Heart right ventricle (tissue), 16 donors: ENCODE data around the gene AVPR2. TPM values are rescaled to one million over a fixed set of nuclear protein-coding genes. Genes with fewer than 3 reads are reported as not detected.

Experiments used
- ATAC-seq, 8 donors: fragments of 200-7000 bp; cut with Tn5 transposase; one replicate each; pipeline ENCODE4 v1.9.1; 2020; ENCODE audit warnings: mild to moderate bottlenecking in 8 of 8, moderate library complexity in 8 of 8, moderate number of reproducible peaks in 1 of 8
- DNase-seq, 2 donors: peaks; one replicate each; pipeline ENCODE4 v3.0.0-alpha.2; 2020
- H3K27ac ChIP-seq, 10 donors: fragments of 200-600 bp; sonication (generic) in 2 of 10; one replicate each; pipeline versions ENCODE4 v1.5.0 to v1.8.0; 2020 to 2022; ENCODE audit warnings: mild to moderate bottlenecking in 3 of 10
- H3K27me3 ChIP-seq, 7 donors: fragments of 200-600 bp; one replicate each; pipeline ENCODE4 v1.8.0; 2021 to 2022; ENCODE audit warnings: mild to moderate bottlenecking in 2 of 7
- H3K36me3 ChIP-seq, 9 donors: fragments of 200-600 bp; sonication (generic) in 1 of 9; one replicate each; pipeline versions ENCODE4 v1.5.0 to v1.8.0; 2020 to 2022; ENCODE audit warnings: mild to moderate bottlenecking in 2 of 9
- H3K4me1 ChIP-seq, 9 donors: fragments of 200-600 bp; sonication (generic) in 1 of 9; one replicate each; pipeline versions ENCODE4 v1.5.0 to v1.8.0; 2020 to 2022; ENCODE audit warnings: mild to moderate bottlenecking in 4 of 9
- H3K4me3 ChIP-seq, 10 donors: fragments of 200-600 bp; sonication (generic) in 2 of 10; one replicate each; pipeline versions ENCODE4 v1.5.0 to v1.8.0; 2020 to 2022; ENCODE audit warnings: mild to moderate bottlenecking in 7 of 10, moderate library complexity in 2 of 10
- H3K9me3 ChIP-seq, 11 donors: fragments of 200-600 bp in 10 of 11; sonication (generic) in 2 of 11; one replicate each; pipeline versions ENCODE4 v1.5.0 to v1.8.0; 2013 to 2022; ENCODE audit warnings: mild to moderate bottlenecking in 2 of 11, control low read depth in 1 of 11, moderate library complexity in 1 of 11
- CTCF ChIP-seq, 9 donors: fragments of 200-600 bp; sonication (generic) in 2 of 9; IDR thresholded peaks; one replicate each; pipeline versions ENCODE4 v1.5.0 to v1.8.0; 2021 to 2022; ENCODE audit warnings: antibody characterized with exemption in 9 of 9, mild to moderate bottlenecking in 5 of 9, moderate library complexity in 1 of 9
- WGBS, 2 donors: extraction: QIAGEN DNeasy Blood & Tissue Kit; methylation state at CpG; one replicate each; pipeline ENCODE4 v1.1.7; 2013; ENCODE audit warnings: inconsistent platforms in 1 of 2; 5-methylcytosine and 5-hydroxymethylcytosine counted together
- intact Hi-C, 10 donors: fragments of 100-400 bp; cut with DNase I; formaldehyde crosslinking; loops; one replicate each; pipeline versions ENCODE4 v1.11.1 to v1.14.2; 2022
- long read RNA-seq, 3 donors: library from polyadenylated mRNA; unstranded; transcript quantifications; one replicate each; pipeline ENCODE4 v2.0.0, GENCODE V29; 2020 to 2021
- polyA plus RNA-seq, 2 donors: library from polyadenylated mRNA; stranded (reverse); fragments of 200-250 nt; gene quantifications; one replicate each; pipeline ENCODE4 v1.2.3, GENCODE V29; 2013
- total RNA-seq, 10 donors: library from RNA; stranded (reverse); fragmentation: NEBNext Ultra II Directional in 3 of 10; extraction: Animal tissue kit (Norgen Biotek cat#: 25700) in 3 of 10; gene quantifications; one replicate each; pipeline versions ENCODE4 v1.2.1 to v1.2.4, GENCODE V29; 2021 to 2023
- donor health status: Arrhythmogenic right ventricular cardiomyopathy.
- donor health status: ischemic (EF 13 %, LVEDD 7.1; RV severe dilation, severe dysfunction).
- donor health status: healthy with polysubstance abuse.
- donor health status: DM: no; HTN: yes; CAD: no.
- donor health status: DM: no; HTN: no; CAD: no.
- donor health status: ischemic (EF 25% LVEDD 6.9; RV normal size, moderate dysfunction).
- donor health status: ischemic (EF 25% LVEDD 5.7; RV mildly dilated, moderate dysfunction).
- donor health status: healthy.
- donor health status: DM: yes; HTN: yes; CAD: no.
- donor health status: Ischemic cardiomyopathy.
- donor health status: ischemic (EF 35%, LVEDD 5.7; RV mildly dilated, moderate dysfunction).
- donor health status: nonischemic (EF 11% LVEDD 7.7; RV severe dilation, severe dysfunction).
- donor health status: DM: yes; HTN: yes; CAD: no.
- donor health status: PGD.
- donor health status: ischemic (EF 29% LVEDD 5.4; RV normal size, mild dysfunction).
- donor health status: nonischemic (EF 23%, LVEDD 6.1; RV moderate dilation, normal function).

The AVPR2 gene
- total RNA-seq (1 to 10 TPM; 1.4 to 4.9 (median 2.1) TPM), polyA plus RNA-seq (1 to 10 TPM; 6.6 to 8.9 TPM)
- long read RNA-seq, donor 1, transcript AVPR2-206 (4 exons, 1,784 nt), result major isoform, 11 of 16 reads
- long read RNA-seq, donor 1, partial matches to known transcripts, result 2 of 16 reads
- long read RNA-seq, donor 1, other reads (novel, unspliced or antisense), result 2 of 16 reads
- long read RNA-seq, donor 2, transcript AVPR2-206 (4 exons, 1,784 nt), result major isoform, 10 of 15 reads
- long read RNA-seq, donor 2, partial matches to known transcripts, result 0 of 15 reads
- long read RNA-seq, donor 2, other reads (novel, unspliced or antisense), result 4 of 15 reads
- long read RNA-seq, donor 3, transcript AVPR2-206 (4 exons, 1,784 nt), result major isoform, 6 of 10 reads
- long read RNA-seq, donor 3, partial matches to known transcripts, result 0 of 10 reads
- long read RNA-seq, donor 3, other reads (novel, unspliced or antisense), result 1 of 10 reads

- 36 to 59% methylated on average over 17 to 24 of the region's 26 CpGs for WGBS, 2 donors
- Histone ChIP-seq H3K4me1 (peaks cover 0 to 34% (median 12%) of the 10 kb centered on the region in 9 donors), H3K4me3 (peak within 1 kb of the TSS; percentile 18 to 55 (median 38)), H3K27me3 (peaks cover 0 to 52% (median 0%) of the 10 kb centered on the region in 7 donors), H3K27ac (peak within 1 kb of the TSS; percentile 30 to 79 (median 62)), H3K9me3 (no peaks in the 10 kb centered on the region), H3K36me3 (peaks cover 0 to 18% (median 0%) of the 10 kb centered on the region in 9 donors)
- peak; percentile 7 to 77 (median 70) for ATAC-seq
- no peak for TF ChIP-seq CTCF (IDR thresholded peaks at IDR 0.05)
- intact Hi-C loops, result no loop called here
- peak; percentile 40 to 48 for DNase-seq
Observed at GRCh38 chrX:153903991-153904957, at the start of gene AVPR2. Gene AVPR2, plus strand, starts transcription at chrX:153904673. Its CDS starts 473 bp downstream, at chrX:153905146.

- no peak for DNase-seq
- WGBS, 2 donors, result 76 to 85% methylated on average over 9 of the region's 9 CpGs
- Histone ChIP-seq H3K9me3 (no peaks in the 10 kb centered on the region), H3K4me1 (no peaks in the 10 kb centered on the region), H3K4me3 (no peak overlapping the region), H3K27me3 (peaks cover 0 to 89% (median 0%) of the 10 kb centered on the region in 7 donors), H3K27ac (no peak overlapping the region), H3K36me3 (no peaks in the 10 kb centered on the region)
- ATAC-seq, result no peak
- intact Hi-C loops, result no loop called here
- no peak for TF ChIP-seq CTCF (IDR thresholded peaks at IDR 0.05)
Observed at GRCh38 chrX:153854702-153855101, 49.8 kb upstream of the AVPR2 start.

- no peak overlapping the region for H3K27ac ChIP-seq
- H3K36me3 ChIP-seq, result no peaks in the 10 kb centered on the region
- ATAC-seq (no peak), DNase-seq (no peak)
- H3K4me3 ChIP-seq, result no peak overlapping the region
- 76 to 78% methylated on average over 2 of the region's 2 CpGs for WGBS, 2 donors
- TF ChIP-seq CTCF (IDR thresholded peaks at IDR 0.05), result no peak
- no peaks in the 10 kb centered on the region for H3K4me1 ChIP-seq
- H3K9me3 ChIP-seq, result no peaks in the 10 kb centered on the region
- H3K27me3 ChIP-seq, result peaks cover 0 to 71% (median 0%) of the 10 kb centered on the region in 7 donors
- intact Hi-C loops, result no loop called here
Observed at GRCh38 chrX:153857348-153857903, 47.0 kb upstream of the AVPR2 start.

- Histone ChIP-seq H3K27ac (no peak overlapping the region), H3K4me3 (no peak overlapping the region), H3K4me1 (no peaks in the 10 kb centered on the region), H3K27me3 (peaks cover 0 to 62% (median 0%) of the 10 kb centered on the region in 7 donors), H3K36me3 (no peaks in the 10 kb centered on the region), H3K9me3 (no peaks in the 10 kb centered on the region)
- no peak for TF ChIP-seq CTCF (IDR thresholded peaks at IDR 0.05)
- intact Hi-C loops, result no loop called here
- no peak for ATAC-seq
- 77 to 85% methylated on average over 8 to 10 of the region's 10 CpGs for WGBS, 2 donors
- DNase-seq, result no peak
Observed at GRCh38 chrX:153861151-153861550, 43.3 kb upstream of the AVPR2 start.
